Measurements from ENCODE around the gene VAT1L. TPM values are rescaled to one million over a fixed set of nuclear protein-coding genes. Genes with fewer than 3 reads are reported as not detected.

VAT1L gene
- total and polyA plus RNA-seq, 8 donors, result 0.32 to 10.7 (median 1.3) TPM

- DNase-seq (no peak), ATAC-seq (no peak), FAIRE-seq (no peak)
- H3K9me3 ChIP-seq, result no peaks in the 10 kb centered on the region
- intact Hi-C loops (cut with DNase I), result no loop called here
- no peak overlapping the region for H3K4me3 ChIP-seq
- no peaks in the 10 kb centered on the region for H3K4me1 ChIP-seq
- no peak overlapping the region for H3K27ac ChIP-seq
- no peaks in the 10 kb centered on the region for H3K36me3 ChIP-seq
- H3K27me3 ChIP-seq, result no peaks in the 10 kb centered on the region
- WGBS, 2 donors, result 85 to 94% methylated on average over 3 of the region's 3 CpGs
- TF ChIP-seq, protein P1, sequence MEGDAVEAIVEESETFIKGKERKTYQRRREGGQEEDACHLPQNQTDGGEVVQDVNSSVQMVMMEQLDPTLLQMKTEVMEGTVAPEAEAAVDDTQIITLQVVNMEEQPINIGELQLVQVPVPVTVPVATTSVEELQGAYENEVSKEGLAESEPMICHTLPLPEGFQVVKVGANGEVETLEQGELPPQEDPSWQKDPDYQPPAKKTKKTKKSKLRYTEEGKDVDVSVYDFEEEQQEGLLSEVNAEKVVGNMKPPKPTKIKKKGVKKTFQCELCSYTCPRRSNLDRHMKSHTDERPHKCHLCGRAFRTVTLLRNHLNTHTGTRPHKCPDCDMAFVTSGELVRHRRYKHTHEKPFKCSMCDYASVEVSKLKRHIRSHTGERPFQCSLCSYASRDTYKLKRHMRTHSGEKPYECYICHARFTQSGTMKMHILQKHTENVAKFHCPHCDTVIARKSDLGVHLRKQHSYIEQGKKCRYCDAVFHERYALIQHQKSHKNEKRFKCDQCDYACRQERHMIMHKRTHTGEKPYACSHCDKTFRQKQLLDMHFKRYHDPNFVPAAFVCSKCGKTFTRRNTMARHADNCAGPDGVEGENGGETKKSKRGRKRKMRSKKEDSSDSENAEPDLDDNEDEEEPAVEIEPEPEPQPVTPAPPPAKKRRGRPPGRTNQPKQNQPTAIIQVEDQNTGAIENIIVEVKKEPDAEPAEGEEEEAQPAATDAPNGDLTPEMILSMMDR (IDR thresholded peaks at IDR 0.05), result no peak
These were observed 84.7 kb downstream of the VAT1L start for GRCh38 chr16:77873066-77873465.

DNA sequence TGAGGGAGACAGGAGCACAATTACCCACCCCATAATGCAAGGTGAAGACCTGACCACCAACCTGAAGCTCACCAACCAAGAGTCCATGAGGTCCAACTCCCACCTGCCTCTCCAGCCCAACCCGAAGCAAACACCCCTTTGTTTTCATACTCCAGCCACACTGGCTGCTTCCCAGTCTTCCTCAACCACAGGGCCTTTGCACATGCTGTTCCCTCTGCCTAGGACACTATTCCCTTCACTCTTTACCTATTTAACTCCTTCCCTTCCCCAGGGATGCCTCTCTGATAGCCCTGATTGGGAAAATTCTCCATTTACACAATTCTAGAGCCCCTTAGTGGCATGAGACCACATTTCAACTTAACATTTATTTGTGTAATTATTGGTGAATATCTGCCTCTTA is 86.0 kb downstream of the VAT1L start:
- TF ChIP-seq, protein P1 (IDR thresholded peaks at IDR 0.05), result no peak
- ATAC-seq (no peak), FAIRE-seq (no peak), DNase-seq (no peak)
- intact Hi-C loops (cut with DNase I), result no loop called here
- WGBS, 2 donors, result 71 to 89% methylated on average over 1 of the region's 1 CpG
- no peak overlapping the region for H3K4me3 ChIP-seq
- H3K4me1 ChIP-seq, result no peaks in the 10 kb centered on the region
- no peaks in the 10 kb centered on the region for H3K36me3 ChIP-seq
- H3K27ac ChIP-seq, result no peak overlapping the region
- H3K27me3 ChIP-seq, result no peaks in the 10 kb centered on the region
- H3K9me3 ChIP-seq, result no peaks in the 10 kb centered on the region

- no peaks in the 10 kb centered on the region for H3K27me3 ChIP-seq
- H3K4me1 ChIP-seq, result no peaks in the 10 kb centered on the region
- TF ChIP-seq, protein P1 (IDR thresholded peaks at IDR 0.05), result no peak
- no peaks in the 10 kb centered on the region for H3K36me3 ChIP-seq
- DNase-seq, result no peak
- H3K4me3 ChIP-seq, result no peak overlapping the region
- FAIRE-seq, result no peak
- no peak for ATAC-seq
- intact Hi-C loops (cut with DNase I), result no loop called here
- 76% methylated on average over 2 of the region's 2 CpGs for WGBS, 2 donors
- H3K9me3 ChIP-seq, result no peaks in the 10 kb centered on the region
- H3K27ac ChIP-seq, result no peak overlapping the region
These were observed 88.4 kb downstream of the VAT1L start for GRCh38 chr16:77876776-77877175.

DNA sequence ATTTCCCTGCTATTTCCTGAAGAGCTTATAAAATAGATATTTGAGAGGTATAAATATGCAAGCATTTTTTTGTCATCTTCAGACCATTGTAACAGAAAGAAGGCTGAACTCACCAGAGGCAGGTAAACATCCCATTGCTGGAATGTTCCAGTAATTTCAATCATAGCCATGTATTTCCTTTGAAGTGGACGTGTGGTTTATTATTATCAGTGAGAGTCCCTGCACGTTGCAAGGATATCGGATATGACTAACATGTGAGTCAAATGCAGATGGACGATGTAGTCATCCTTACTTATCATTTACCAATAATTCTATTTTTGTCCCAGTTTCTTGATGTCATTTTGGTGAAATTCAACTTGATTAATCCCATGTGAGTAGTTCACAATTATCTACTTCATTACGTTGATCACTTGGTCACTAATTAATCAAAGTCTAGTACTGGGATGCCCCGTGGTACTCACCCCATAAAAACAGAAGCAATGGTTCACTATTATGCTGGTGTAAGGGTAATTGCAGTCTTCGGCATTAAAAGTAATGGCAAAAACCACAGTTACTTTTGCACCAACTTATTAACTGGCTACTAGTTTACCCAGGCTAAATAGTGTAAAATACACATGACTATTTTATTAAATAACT is 89.5 kb downstream of the VAT1L start:
- Histone ChIP-seq H3K27me3 (no peaks in the 10 kb centered on the region), H3K36me3 (no peaks in the 10 kb centered on the region), H3K9me3 (no peaks in the 10 kb centered on the region), H3K4me1 (no peaks in the 10 kb centered on the region), H3K4me3 (no peak overlapping the region), H3K27ac (no peak overlapping the region)
- no peak for DNase-seq
- TF ChIP-seq, protein P1 (IDR thresholded peaks at IDR 0.05), result no peak
- FAIRE-seq, result no peak
- intact Hi-C loops (cut with DNase I), result no loop called here
- 50 to 61% methylated on average over 7 of the region's 7 CpGs for WGBS, 2 donors
- ATAC-seq, result no peak

DNA sequence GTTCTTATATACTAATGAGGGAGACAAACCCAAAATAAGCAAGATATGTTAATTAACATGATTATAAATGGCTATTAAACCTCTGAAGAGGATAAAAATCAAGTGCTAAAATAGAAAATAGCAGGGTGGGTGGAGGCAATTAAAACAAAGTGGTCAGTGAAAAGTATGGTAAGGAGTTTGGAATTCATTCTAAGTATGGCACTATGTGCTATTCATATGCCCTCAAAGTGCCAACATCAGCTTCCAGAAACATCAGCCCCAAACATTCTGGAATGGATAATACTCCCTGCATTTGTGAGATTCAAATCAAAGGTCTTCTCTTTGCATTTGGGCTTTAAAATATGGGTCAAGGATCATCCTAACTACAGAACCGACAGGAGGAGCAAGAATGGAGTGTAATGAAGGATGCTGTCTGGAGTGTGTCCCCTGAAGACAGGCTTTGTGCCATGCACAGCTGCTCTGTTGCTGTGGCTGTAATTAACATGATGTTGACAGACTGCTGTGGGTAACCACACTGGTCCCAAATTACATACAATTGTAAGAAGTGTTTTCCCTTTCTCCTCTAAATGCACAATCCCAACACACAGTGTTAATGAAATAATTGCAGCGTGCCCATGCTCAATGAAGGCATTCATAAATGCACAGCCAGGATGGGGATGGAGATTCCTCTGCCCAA is 93.1 kb downstream of the VAT1L start:
- no peaks in the 10 kb centered on the region for H3K4me1 ChIP-seq
- intact Hi-C loops (cut with DNase I), result no loop called here
- 61 to 68% methylated on average over 2 of the region's 2 CpGs for WGBS, 2 donors
- TF ChIP-seq, protein P1 (IDR thresholded peaks at IDR 0.05), result no peak
- FAIRE-seq (no peak), DNase-seq (no peak), ATAC-seq (no peak)
- H3K4me3 ChIP-seq, result no peak overlapping the region
- H3K27ac ChIP-seq, result no peak overlapping the region
- no peaks in the 10 kb centered on the region for H3K36me3 ChIP-seq
- no peaks in the 10 kb centered on the region for H3K9me3 ChIP-seq
- H3K27me3 ChIP-seq, result no peaks in the 10 kb centered on the region

Measured in pancreas (tissue), 10 donors.